NCI-H2227 (cell line): Measurements from ENCODE around the gene FANK1.
"Not testable (repeated sequence)": the region's sequence is repeated elsewhere in the genome, so short reads cannot be mapped to it uniquely, and the experiment has no call there.

Experiments
- DNase-seq: peaks from one replicate; lab custom pipeline; 2025; ENCODE audit not compliant: unreplicated experiment; lab: John Stamatoyannopoulos, UW

The FANK1 gene

DNA sequence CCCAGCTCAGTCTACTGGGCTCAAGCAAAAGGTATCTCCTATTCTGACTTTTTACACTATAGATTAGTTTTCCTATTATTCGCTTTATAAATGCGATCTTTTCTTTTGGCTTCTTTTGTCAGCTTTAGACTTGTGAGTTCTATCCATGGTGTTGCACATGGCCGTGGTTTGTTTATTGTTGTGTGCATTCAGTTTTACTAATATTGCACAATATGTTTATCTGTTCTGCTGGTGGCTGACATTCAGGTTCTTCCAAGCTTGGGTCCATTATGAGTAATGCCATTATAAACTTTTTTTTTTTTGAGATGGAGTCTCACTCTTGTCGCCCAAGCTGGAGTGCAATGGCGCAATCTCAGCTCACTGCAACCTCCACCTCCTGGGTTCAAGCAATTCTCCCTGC, 30.9 kb downstream of the FANK1 start:
- not testable (repeated sequence) for DNase-seq

GRCh38 chr10:125928928-125929585, 32.7 kb downstream of the FANK1 start:
- no peak for DNase-seq

DNA sequence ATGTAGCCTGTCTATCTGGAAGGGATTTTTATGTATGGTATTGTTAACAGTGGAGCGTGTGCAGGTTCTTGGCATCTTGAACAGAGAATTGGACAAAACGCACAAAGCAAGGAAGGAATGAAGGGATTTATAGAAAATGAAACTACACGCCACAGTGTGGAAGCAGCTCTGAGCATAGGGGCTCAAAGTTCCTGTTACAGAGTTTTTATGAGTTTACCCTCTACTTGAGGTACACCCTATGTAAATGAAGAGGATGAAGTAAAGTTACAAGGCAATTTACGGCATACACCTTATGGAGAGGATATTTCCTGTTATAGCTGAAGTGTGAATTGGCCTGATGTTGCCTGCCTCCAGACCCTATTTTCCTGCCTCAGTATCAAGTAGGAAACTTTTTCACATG, 33.3 kb downstream of the FANK1 start:
- DNase-seq = no peak

GRCh38 chr10:125933693-125934092, 37.3 kb downstream of the FANK1 start:
- DNase-seq = no peak

- DNase-seq = no peak
Measured at GRCh38 chr10:125936331-125936730, 40.0 kb downstream of the FANK1 start.

GRCh38 chr10:125940515-125940914, 44.2 kb downstream of the FANK1 start:
- no peak for DNase-seq

DNA sequence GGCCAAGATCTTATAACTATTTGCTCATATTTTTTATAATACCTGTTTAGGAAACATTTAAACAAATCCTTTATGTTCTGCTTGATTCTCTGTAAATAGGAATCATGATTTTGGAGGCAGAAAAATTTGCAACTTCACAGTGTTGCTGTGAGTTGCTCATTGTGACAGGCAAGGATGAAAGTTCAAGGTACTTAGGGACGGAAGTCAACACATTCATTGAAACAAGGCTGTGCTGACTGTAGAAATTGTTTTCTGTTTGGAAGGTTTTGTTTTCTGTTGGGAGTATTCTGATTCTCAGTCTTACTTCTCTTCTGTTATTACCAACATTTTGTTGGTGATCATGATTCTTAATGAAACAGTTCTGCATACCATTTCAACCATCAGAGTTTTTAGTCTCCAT, 54.9 kb downstream of the FANK1 start:
- DNase-seq = no peak

GRCh38 chr10:125953778-125954385, 57.5 kb downstream of the FANK1 start:
- no peak for DNase-seq

- no peak for DNase-seq
Measured at GRCh38 chr10:125955766-125956165, 59.4 kb downstream of the FANK1 start.

GRCh38 chr10:125961743-125962142, 65.4 kb downstream of the FANK1 start:
- no peak for DNase-seq

DNA sequence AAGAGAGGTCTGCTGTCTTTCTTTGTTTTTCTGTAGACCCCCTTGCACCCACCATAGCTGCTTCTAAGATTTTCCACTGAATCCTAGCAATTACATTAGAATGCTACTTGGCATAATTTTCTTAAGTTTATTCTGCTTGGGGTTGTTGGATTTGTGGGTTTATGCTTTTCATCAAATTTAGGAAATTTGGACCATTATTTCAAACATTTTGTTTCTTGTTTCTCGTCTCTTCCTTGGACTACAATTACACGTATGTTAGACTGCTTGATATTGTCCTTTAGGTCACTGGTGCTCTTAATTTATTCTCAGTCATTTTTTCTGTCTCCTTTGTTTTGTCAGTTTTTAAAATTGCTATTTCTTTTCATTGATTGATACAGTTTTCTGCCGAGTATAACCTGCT, 65.8 kb downstream of the FANK1 start:
- DNase-seq = no peak

- DNase-seq = no peak
Measured at GRCh38 chr10:125964558-125964957, 68.2 kb downstream of the FANK1 start.

DNA sequence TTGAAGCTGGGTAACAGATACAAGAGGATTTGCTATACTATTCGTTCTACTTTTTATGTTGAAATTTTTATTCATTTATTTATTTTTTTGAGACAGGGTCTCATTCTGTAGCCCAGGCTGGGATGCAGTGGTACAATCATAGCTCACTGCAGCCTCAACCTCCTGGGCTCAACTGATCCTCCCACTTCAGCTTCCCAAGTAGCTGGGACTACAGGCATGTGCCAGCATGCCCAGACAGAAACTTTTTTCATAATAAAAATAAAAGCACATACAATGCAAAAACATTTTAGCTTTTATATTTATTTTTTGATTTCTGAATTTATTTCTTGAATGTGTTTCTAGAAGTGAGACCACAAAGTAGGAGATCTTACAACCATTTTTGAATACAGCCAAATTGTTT, 71.2 kb downstream of the FANK1 start:
- no peak for DNase-seq

DNA sequence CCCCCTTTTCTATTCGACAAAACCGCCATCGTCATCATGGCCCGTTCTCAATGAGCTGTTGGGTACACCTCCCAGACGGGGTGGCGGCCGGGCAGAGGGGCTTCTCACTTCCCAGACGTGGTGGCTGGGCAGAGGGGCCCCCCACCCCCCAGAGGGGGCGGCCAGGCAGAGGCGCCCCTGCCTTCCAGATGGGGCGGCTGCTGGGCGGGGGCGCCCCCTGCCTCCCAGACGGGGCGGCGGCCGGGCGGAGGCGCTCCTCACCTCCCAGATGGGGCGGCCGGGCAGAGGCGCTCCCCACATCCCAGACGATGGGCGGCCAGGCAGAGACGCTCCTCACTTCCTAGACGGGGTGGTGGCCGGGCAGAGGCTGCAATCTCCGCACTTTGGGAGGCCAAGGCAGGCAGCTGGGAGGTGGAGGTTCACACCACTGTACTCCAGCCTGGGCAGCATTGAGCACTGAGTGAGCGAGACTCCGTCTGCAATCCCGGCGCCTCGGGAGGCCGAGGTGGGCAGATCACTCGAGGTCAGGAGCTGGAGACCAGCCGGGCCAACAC, 73.8 kb downstream of the FANK1 start:
- DNase-seq = not testable (repeated sequence)

DNA sequence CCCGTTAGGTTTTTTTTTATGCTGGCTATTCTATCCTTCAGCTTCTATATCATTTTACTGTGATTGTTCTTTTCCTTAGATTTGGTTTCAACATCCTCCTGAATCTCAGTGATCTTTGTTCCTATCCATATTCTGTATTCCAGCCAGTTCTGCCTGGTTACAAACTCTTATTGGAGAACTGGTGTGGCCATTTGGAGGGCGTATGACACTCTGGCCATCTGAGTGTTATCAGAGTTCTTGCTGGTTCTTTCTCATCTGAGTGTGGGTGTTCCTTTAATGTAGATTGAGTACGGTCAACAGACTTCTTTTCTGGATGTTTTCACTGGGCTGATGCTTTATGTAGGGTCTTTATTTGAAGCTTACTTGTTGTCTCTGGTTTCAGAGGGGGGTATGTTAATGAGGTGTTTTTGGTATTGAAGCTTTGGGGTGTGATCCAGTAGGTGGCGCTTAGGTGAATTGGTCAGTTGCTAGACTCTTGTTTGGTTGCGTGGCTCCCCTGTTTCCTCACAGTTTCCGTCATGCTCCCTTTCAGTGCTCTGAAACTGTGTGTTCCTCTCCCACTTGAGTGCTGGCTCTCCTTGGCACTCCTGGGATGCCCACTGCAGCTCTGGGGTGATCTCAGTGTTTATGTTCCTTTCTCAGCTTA, 80.7 kb downstream of the FANK1 start:
- no peak for DNase-seq

GRCh38 chr10:125979976-125980375, 83.6 kb downstream of the FANK1 start:
- DNase-seq = no peak

DNA sequence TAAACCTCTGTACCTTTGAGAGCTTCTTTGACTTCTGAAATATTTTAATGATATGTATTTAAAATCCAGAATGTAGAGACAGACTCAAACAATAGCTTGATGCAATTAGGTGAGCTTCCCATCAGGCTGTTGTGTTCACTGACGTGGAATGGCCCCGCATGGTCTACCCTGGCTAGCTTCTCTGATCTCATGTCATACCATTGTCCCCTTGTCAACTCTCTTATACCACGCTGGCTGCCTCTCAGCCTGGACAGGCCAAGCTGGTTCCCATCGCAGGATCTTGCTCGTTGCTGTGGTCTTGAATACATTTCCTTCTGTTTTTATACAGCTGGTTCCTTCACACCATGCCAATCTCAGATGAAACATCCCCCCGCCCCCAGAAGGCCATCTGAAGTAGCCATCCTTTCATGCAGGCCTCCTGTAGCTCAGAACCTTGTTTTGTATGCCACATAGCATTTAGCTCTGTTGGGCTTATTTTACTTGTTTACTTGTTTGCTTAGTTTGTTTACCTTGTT, 84.2 kb downstream of the FANK1 start:
- no peak for DNase-seq

DNA sequence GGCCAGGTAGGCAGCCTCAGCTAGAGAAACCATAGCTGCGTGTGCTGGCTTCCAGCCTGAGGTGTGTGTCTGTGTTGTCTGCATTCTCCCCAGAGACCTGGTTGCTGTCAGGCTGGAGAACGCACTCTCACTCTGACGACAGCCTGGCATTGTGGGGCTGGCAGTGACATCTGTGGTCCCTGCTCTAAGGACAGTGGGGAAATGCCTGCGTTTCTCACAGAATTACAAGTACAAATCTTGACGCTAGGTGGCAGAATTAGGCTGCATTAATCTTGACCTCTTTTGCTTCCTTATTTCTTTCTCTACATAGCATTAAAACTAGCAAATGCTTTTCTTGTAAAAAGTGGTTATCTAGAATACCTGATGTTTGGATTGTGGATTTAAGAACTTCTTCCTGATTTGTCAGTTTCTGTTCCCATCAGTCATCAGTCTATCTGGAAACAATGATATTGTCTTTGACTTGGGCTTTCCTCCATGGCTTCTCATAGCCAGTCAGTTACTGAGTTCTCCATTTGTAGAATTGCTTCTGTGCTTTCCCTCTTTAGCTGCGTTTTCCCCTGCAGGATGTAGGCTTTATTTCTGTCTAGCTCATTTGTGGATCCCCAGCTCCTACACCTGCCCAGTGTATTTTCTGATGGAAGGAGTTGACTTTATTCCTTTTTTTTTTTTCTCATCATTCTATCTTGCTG, 86.0 kb downstream of the FANK1 start:
- no peak for DNase-seq

GRCh38 chr10:125983161-125983560, 86.8 kb downstream of the FANK1 start:
- DNase-seq = no peak

DNA sequence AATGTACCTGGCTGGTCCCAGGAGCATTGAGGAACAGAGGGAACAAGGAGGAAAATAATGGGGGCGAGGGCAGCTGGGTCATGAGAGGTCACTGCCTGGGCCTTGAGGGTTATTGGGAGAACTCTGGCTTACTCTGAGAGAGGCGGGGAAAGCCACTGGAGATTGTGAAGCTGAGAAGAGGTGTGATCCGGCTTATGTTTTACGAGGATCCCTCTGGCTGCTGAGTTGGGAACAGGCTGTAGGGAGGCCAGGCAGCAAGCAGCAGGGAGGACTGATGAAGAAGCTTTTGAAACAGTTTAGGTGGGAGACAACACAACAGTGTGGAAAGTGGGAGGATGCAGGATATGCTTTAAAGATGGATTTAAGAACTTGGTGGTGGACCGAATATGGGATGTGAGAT, 87.3 kb downstream of the FANK1 start:
- DNase-seq = no peak

- DNase-seq = no peak
Measured at GRCh38 chr10:125984346-125984745, 88.0 kb downstream of the FANK1 start.
